OCI-LY7 (cell line): Measurements from ENCODE around the gene ABCC1. TPM values are rescaled to one million over a fixed set of nuclear protein-coding genes. Genes with fewer than 3 reads are reported as not detected.

Experiments
- BruUV-seq: library from RNA; stranded (reverse); fragments of 400-500 nt; replicated peaks from 2 replicates; lab custom pipeline; 2021; lab: Mats Ljungman, UMichigan
- CTCF ChIA-PET: fragments of 300-600 bp; sonication (Branson Sonifier 250); formaldehyde crosslinking; loops from one replicate; lab custom pipeline; 2022; ENCODE audit warnings: antibody characterized with exemption; ENCODE audit not compliant: unreplicated experiment; lab: Charles Lee
- POLR2A ChIA-PET: fragments of 300-600 bp; sonication (Branson Sonifier 250); formaldehyde crosslinking; loops from one replicate; lab custom pipeline; 2022; ENCODE audit warnings: antibody characterized with exemption; lab: Charles Lee
- DNase-seq: peaks from one replicate; pipeline ENCODE4 v3.0.0-alpha.2; 2015; ENCODE audit warnings: low spot score
- H2AFZ ChIP-seq: fragments of 200-600 bp; sonication (generic), shearing (Covaris generic); 2 replicates; pipeline ENCODE4 v1.6.1; 2014; ENCODE audit warnings: mild to moderate bottlenecking, antibody characterized with exemption, low read length, moderate library complexity
- H3K27ac ChIP-seq: fragments of 200-600 bp; sonication (generic); 2 replicates; pipeline ENCODE4 v1.5.1; 2014; ENCODE audit warnings: mixed run types, low read depth, mild to moderate bottlenecking, moderate library complexity, low read length, inconsistent platforms; ENCODE audit not compliant: poor library complexity, severe bottlenecking
- H3K36me3 ChIP-seq: fragments of 200-600 bp; sonication (generic); 2 replicates; pipeline ENCODE4 v1.6.1; 2014; ENCODE audit warnings: mild to moderate bottlenecking, antibody characterized with exemption, low read length, moderate library complexity, mixed read lengths; ENCODE audit not compliant: insufficient read depth
- H3K4me1 ChIP-seq: fragments of 200-600 bp; sonication (generic); 2 replicates; pipeline ENCODE4 v1.5.1; 2014; ENCODE audit warnings: mild to moderate bottlenecking, low read length; ENCODE audit not compliant: insufficient read depth, poor library complexity, severe bottlenecking
- H3K4me2 ChIP-seq: fragments of 200-600 bp; sonication (generic); 2 replicates; pipeline ENCODE4 v1.6.1; 2014; ENCODE audit warnings: mild to moderate bottlenecking, low read length
- H3K4me3 ChIP-seq: fragments of 200-600 bp; sonication (generic); 2 replicates; pipeline ENCODE4 v1.5.1; 2014; ENCODE audit warnings: mild to moderate bottlenecking, low read depth, low read length; ENCODE audit not compliant: poor library complexity, severe bottlenecking
- H3K79me2 ChIP-seq: fragments of 200-600 bp; sonication (generic); 2 replicates; pipeline ENCODE4 v1.6.1; 2016; ENCODE audit warnings: low read depth, mild to moderate bottlenecking, low read length, moderate library complexity, mixed read lengths; ENCODE audit not compliant: insufficient read depth
- H3K9me2 ChIP-seq: fragments of 200-600 bp; sonication (generic); 2 replicates; pipeline ENCODE4 v1.6.1; 2016; ENCODE audit warnings: mild to moderate bottlenecking, low read length, mixed read lengths; ENCODE audit not compliant: insufficient read depth
- H3K9me3 ChIP-seq: fragments of 200-600 bp; sonication (generic); 2 replicates; pipeline ENCODE4 v1.6.1; 2014; ENCODE audit warnings: mild to moderate bottlenecking, mixed run types, low read length, mixed read lengths
- H4K20me1 ChIP-seq: fragments of 200-600 bp; sonication (generic); 2 replicates; pipeline ENCODE4 v1.6.1; 2014; ENCODE audit warnings: mild to moderate bottlenecking, antibody characterized with exemption, low read length, moderate library complexity, mixed read lengths; ENCODE audit not compliant: insufficient read depth
- EZH2phosphoT487 ChIP-seq: fragments of 200-600 bp; sonication (generic); IDR thresholded peaks from 2 replicates; pipeline ENCODE4 v1.6.1; 2018; ENCODE audit warnings: low read depth, borderline replicate concordance, mild to moderate bottlenecking, mixed run types, antibody characterized with exemption, low read length, moderate library complexity, mixed read lengths
- intact Hi-C: fragments of 100-400 bp; cut with micrococcal nuclease; formaldehyde crosslinking; loops from one replicate; pipeline ENCODE4 v1.10.0; 2022; ENCODE audit not compliant: unreplicated experiment
- total RNA-seq, 2 experiments: library from RNA; depleted of rRNA in 1 of 2; stranded (reverse); fragments of >200 nt in 1 of 2; shearing (Covaris generic) in 1 of 2; gene quantifications; 2 replicates each; pipeline ENCODE4 v1.2.3, GENCODE V29; 2014 to 2022
- TF ChIP-seq, protein P1 (sequence below): fragments of 200-600 bp; sonication (generic); conservative IDR thresholded peaks from 2 replicates; pipeline ENCODE4 v1.5.1; 2014; ENCODE audit warnings: mild to moderate bottlenecking, antibody characterized with exemption, low read length, moderate library complexity, mixed read lengths

The ABCC1 gene
- total RNA-seq, 2 experiments from 2014 or later = 39.9 to 71.8 TPM

DNA sequence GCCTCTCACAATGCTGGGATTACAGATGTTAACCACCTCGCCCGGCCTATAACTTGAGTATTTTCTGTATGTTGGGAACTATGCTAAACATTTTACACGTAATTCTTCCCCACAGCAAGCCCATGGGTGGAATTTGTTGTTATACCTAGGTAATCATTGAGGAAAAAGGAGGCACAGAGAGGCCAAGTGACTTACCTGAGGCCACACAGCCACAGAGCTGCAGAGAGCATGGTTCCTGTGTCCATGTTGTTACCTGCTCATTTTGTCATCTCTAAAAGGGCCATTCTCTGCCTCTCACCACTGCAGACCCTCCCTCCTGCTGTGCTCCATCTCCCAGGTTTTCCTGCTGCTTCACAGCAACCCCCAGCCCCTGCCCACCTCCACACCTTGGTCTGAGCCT is 135.5 kb downstream of the ABCC1 start:
- intact Hi-C loops = no loop called here
- H3K27ac ChIP-seq = no peak overlapping the region
- no peak overlapping the region for H2AFZ ChIP-seq
- H3K4me2 ChIP-seq = no peak overlapping the region
- BruUV-seq = no TSS peak
- no peaks in the 10 kb centered on the region for H3K9me2 ChIP-seq
- DNase-seq = no peak
- ChIA-PET POLR2A (no interaction called here), CTCF (no interaction called here)
- no peak overlapping the region for H3K4me3 ChIP-seq
- TF ChIP-seq, protein P1, sequence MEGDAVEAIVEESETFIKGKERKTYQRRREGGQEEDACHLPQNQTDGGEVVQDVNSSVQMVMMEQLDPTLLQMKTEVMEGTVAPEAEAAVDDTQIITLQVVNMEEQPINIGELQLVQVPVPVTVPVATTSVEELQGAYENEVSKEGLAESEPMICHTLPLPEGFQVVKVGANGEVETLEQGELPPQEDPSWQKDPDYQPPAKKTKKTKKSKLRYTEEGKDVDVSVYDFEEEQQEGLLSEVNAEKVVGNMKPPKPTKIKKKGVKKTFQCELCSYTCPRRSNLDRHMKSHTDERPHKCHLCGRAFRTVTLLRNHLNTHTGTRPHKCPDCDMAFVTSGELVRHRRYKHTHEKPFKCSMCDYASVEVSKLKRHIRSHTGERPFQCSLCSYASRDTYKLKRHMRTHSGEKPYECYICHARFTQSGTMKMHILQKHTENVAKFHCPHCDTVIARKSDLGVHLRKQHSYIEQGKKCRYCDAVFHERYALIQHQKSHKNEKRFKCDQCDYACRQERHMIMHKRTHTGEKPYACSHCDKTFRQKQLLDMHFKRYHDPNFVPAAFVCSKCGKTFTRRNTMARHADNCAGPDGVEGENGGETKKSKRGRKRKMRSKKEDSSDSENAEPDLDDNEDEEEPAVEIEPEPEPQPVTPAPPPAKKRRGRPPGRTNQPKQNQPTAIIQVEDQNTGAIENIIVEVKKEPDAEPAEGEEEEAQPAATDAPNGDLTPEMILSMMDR = no peak
- TF ChIP-seq EZH2phosphoT487 = no peak
- peaks cover 13% of the 10 kb centered on the region; the same call in 1 of the 2 replicates for H3K9me3 ChIP-seq
- H4K20me1 ChIP-seq = no peaks in the 10 kb centered on the region
- H3K4me1 ChIP-seq = no peaks in the 10 kb centered on the region
- H3K36me3 ChIP-seq = peaks cover 96% of the 10 kb centered on the region
- H3K79me2 ChIP-seq = no peaks in the 10 kb centered on the region

DNA sequence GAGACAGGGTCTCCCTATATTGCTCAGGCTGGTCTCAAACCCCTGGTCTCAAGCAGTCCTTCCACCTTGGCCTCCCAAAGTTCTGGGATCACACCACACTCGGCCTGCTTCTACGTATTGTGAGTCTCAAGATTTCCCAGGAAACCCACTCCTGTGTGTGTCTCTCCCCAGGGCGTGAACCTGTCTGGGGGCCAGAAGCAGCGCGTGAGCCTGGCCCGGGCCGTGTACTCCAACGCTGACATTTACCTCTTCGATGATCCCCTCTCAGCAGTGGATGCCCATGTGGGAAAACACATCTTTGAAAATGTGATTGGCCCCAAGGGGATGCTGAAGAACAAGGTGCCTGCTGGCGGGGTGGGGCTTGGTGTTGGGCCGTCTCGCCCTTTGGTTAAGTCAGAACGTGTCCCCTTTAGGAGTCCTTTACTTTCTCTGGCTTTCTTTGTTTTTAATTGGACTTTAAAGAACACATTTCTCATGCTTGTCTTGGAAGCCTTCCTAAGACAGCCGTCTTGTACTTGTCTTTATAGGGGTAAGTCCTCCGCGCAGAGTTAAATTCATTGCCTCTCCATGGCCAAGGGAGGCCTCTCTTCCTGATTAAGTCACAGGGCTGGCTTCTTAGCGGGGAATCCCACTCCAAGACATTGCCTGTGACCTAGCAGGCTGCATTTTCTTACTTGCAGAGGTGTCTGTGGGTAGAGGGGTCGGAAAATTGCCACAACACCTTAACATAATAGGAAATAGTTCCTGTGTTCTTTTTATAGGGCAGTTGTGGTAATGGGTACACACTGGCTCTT is 137.4 kb downstream of the ABCC1 start:
- intact Hi-C loops = no loop called here
- Histone ChIP-seq H3K9me3 (peaks cover 13% of the 10 kb centered on the region; the same call in 1 of the 2 replicates), H3K4me3 (no peak overlapping the region), H3K36me3 (peaks cover 96% of the 10 kb centered on the region), H3K27ac (no peak overlapping the region), H3K79me2 (no peaks in the 10 kb centered on the region), H3K9me2 (no peaks in the 10 kb centered on the region), H3K4me1 (no peaks in the 10 kb centered on the region), H2AFZ (no peak overlapping the region), H4K20me1 (no peaks in the 10 kb centered on the region), H3K4me2 (no peak overlapping the region)
- POLR2A ChIA-PET = no interaction called here
- no peak for TF ChIP-seq EZH2phosphoT487
- TF ChIP-seq, protein P1 = no peak
- no peak for DNase-seq
- no TSS peak for BruUV-seq
- CTCF ChIA-PET = no interaction called here

DNA sequence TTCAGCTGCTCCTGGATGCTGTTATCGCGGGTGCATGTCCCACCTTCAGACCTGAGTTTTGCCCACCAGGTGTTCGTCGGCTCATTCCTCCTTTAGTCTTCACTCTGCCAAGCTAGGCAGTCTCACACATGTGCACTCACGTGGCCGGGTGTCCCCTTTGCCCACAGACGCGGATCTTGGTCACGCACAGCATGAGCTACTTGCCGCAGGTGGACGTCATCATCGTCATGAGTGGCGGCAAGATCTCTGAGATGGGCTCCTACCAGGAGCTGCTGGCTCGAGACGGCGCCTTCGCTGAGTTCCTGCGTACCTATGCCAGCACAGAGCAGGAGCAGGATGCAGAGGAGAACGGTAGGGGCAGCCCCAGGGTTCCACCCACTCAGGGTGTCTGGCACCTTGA is 140.8 kb downstream of the ABCC1 start:
- H3K4me3 ChIP-seq = no peak overlapping the region
- no peaks in the 10 kb centered on the region for H4K20me1 ChIP-seq
- no peak for TF ChIP-seq EZH2phosphoT487
- TF ChIP-seq, protein P1 = no peak
- no peak overlapping the region for H3K4me2 ChIP-seq
- H3K36me3 ChIP-seq = peaks cover 89% of the 10 kb centered on the region
- no peaks in the 10 kb centered on the region for H3K9me2 ChIP-seq
- H2AFZ ChIP-seq = no peak overlapping the region
- no peak for DNase-seq
- CTCF ChIA-PET = no interaction called here
- POLR2A ChIA-PET = interaction anchor here (0.7 kb wide), 1 partner anchor 246 kb away, joined by 3 read pairs; no protein-coding TSS in a partner anchor
- H3K79me2 ChIP-seq = no peaks in the 10 kb centered on the region
- H3K27ac ChIP-seq = no peak overlapping the region
- no peaks in the 10 kb centered on the region for H3K9me3 ChIP-seq
- intact Hi-C loops = no loop called here
- peaks cover 5% of the 10 kb centered on the region for H3K4me1 ChIP-seq
- no TSS peak for BruUV-seq
